Lower leg skin (tissue), 4 donors: ENCODE data around the gene WDTC1. TPM values are rescaled to one million over a fixed set of nuclear protein-coding genes. Genes with fewer than 3 reads are reported as not detected.

Source experiments
- DNase-seq, 2 donors: peaks; one replicate each; pipeline ENCODE4 v3.0.0-alpha.2; 2019; ENCODE audit warnings: low spot score in 2 of 2
- H3K4me3 ChIP-seq: fragments of 200-600 bp; sonication (generic); 2 replicates; pipeline ENCODE4 v1.5.1; 2017; ENCODE audit warnings: mild to moderate bottlenecking, low read depth; ENCODE audit not compliant: poor library complexity, severe bottlenecking
- POLR2A ChIP-seq, 2 donors: fragments of 450-650 bp; IDR thresholded peaks; one replicate each; pipeline ENCODE4 v1.6.1; 2016 to 2017; ENCODE audit warnings: antibody characterized with exemption in 2 of 2, mild to moderate bottlenecking in 1 of 2, moderate library complexity in 1 of 2
- WGBS, 2 donors: methylation state at CpG; one replicate each; pipeline ENCODE4 v1.1.5; 2018; 5-methylcytosine and 5-hydroxymethylcytosine counted together
- intact Hi-C: fragments of 100-400 bp; cut with DNase I; formaldehyde crosslinking; loops from one replicate; pipeline ENCODE4 v1.15.0; 2023; ENCODE audit warnings: low total_unique reads
- total RNA-seq, 4 donors: library from RNA; depleted of rRNA; stranded (reverse); fragments of >200 nt; gene quantifications; one replicate each; pipeline ENCODE4 v1.1.0, GENCODE V29; 2016
- TF ChIP-seq, protein P1 (sequence below), 3 donors: fragments of 450-650 bp; IDR thresholded peaks; one replicate each; pipeline ENCODE4 v1.5.1; 2016; ENCODE audit warnings: antibody characterized with exemption in 3 of 3, mild to moderate bottlenecking in 3 of 3, moderate library complexity in 2 of 3

WDTC1 gene
- total RNA-seq, 4 donors from 2014 or later: 43.8 to 75.6 (median 65.1) TPM

DNA sequence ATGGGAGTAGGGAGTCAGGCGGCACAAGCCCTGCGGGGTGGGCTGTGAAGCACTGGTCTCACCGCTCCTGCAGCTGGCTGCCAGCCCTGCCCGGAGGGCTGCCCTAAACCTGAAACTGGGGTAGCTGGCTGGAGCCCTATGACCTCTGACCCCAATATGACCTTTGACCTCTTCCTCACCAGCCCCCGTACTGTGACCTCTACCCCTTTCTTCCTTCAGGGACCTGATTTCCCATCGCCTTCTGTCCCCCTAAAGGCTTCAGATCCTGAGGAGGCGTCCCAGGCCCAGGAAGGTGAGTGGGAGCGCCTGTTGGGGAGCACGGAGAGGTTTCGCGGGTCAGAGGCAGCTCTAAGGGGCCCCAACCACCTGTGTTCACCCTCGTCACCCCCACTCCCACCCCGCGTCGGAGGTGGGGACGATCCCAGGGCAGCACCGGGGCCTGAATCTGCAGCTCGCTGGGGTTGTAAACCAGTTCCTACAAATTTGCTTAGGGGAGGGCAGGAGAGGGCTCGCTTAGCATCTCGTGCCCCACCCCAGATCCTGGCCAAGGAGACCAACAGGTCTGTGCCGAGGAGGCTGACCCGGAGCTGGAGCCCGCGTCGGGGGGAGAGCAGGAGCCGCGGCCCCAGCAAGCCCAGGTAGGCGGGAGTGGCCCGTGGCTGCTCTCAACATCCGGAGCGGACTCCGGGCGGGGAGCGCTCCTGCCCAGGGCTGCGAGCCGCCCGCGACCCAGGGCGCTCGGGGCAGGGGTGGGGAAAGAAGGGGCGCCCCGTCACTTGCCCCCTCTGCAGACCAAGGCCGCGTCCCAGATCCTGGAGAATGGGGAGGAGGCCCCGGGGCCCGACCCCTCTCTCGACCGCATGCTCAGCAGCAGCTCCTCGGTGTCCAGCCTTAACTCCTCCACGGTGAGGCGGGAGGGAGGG is 114.7 kb downstream of the WDTC1 start:
- no peak overlapping the region for H3K4me3 ChIP-seq
- intact Hi-C loops: no loop called here
- 20 to 30% methylated on average over 39 to 48 of the region's 51 CpGs for WGBS, 2 donors
- TF ChIP-seq, protein P1, sequence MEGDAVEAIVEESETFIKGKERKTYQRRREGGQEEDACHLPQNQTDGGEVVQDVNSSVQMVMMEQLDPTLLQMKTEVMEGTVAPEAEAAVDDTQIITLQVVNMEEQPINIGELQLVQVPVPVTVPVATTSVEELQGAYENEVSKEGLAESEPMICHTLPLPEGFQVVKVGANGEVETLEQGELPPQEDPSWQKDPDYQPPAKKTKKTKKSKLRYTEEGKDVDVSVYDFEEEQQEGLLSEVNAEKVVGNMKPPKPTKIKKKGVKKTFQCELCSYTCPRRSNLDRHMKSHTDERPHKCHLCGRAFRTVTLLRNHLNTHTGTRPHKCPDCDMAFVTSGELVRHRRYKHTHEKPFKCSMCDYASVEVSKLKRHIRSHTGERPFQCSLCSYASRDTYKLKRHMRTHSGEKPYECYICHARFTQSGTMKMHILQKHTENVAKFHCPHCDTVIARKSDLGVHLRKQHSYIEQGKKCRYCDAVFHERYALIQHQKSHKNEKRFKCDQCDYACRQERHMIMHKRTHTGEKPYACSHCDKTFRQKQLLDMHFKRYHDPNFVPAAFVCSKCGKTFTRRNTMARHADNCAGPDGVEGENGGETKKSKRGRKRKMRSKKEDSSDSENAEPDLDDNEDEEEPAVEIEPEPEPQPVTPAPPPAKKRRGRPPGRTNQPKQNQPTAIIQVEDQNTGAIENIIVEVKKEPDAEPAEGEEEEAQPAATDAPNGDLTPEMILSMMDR (IDR thresholded peaks at IDR 0.05): no peak
- no peak for TF ChIP-seq POLR2A (IDR thresholded peaks at IDR 0.05)
- DNase-seq: no peak

DNA sequence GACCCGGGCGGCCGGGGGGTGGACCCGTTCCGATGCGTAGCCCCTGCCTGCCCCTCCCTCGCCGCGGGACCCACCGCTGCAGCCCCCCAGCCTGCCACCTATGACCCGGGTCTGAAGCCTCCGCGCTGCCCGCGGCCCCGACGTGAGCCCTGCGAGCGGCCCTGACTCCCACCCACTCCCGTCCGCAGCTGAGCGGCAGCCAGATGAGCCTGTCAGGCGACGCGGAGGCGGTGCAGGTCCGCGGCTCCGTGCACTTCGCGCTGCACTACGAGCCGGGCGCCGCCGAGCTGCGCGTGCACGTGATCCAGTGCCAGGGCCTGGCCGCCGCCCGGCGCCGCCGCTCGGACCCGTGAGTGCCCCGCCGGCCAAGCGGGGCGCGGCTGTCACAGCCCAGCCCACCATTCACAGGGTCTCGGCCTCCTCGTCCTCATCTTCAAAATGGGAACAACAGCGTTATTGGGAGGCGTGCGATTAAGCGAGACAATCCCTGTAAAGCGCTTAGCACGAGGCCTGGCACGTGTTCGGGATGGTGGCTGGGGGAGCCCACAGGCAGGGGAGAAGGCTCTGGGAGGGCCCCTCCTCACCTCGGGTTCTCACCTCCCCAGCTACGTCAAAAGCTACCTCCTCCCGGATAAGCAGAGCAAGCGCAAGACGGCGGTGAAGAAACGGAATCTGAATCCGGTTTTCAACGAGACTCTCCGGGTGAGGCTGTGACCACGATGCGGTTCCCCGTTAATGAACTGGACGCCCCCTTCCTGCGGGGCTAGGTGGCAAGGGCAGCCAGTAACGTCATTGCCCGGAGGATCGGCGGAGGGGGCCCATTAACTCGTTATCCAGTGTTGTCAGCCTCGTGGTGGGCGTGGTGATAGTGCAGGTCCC is 115.6 kb downstream of the WDTC1 start:
- DNase-seq: peak in 1 of 2 donors; percentile 92
- WGBS, 2 donors: 25 to 63% methylated on average over 30 to 84 of the region's 84 CpGs
- intact Hi-C loops: no loop called here

DNA sequence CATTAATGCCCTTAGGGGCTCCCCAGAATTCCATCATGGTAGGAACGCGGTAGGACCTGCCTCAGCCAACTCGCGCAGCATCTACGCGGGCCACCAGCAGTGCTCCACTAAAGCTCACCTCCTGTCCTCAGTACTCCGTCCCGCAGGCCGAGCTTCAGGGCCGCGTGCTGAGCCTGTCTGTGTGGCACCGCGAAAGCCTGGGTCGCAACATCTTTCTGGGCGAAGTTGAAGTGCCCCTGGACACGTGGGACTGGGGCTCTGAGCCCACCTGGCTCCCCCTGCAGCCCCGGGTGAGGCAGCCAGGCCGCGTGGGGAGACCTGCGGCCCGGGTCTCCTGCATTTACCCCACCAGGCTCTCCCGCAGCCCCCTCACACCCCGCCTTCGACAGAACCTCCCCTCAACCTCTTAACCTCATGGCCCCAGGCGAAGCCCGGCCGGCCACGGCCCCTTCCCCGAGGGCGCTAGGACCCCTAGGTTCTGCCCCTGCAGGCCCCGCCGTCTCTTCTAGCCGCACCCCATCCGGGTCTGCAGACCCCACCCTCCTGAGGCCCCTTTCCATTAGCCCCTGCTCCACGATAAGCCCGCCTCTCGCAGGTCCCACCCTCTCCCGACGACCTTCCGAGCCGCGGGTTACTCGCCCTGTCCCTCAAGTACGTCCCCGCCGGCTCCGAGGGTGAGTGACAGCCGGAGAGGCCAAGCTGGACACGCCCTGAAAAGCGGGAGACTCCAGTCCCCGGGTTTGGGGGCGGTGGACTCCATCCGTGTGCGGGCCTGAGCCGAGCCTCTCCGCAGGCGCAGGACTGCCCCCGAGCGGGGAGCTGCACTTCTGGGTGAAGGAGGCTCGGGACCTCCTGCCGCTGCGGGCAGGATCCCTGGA is 116.5 kb downstream of the WDTC1 start:
- intact Hi-C loops: no loop called here
- no peak overlapping the region for H3K4me3 ChIP-seq
- TF ChIP-seq POLR2A (IDR thresholded peaks at IDR 0.05): no peak
- TF ChIP-seq, protein P1 (IDR thresholded peaks at IDR 0.05): no peak
- no peak for DNase-seq
- WGBS, 2 donors: 49 to 56% methylated on average over 43 to 60 of the region's 62 CpGs

More for the DNA sequence above, 115.6 kb downstream of the WDTC1 start:
- TF ChIP-seq POLR2A (IDR thresholded peaks at IDR 0.05): no peak
- TF ChIP-seq, protein P1 (IDR thresholded peaks at IDR 0.05): no peak
- no peak overlapping the region for H3K4me3 ChIP-seq

DNA sequence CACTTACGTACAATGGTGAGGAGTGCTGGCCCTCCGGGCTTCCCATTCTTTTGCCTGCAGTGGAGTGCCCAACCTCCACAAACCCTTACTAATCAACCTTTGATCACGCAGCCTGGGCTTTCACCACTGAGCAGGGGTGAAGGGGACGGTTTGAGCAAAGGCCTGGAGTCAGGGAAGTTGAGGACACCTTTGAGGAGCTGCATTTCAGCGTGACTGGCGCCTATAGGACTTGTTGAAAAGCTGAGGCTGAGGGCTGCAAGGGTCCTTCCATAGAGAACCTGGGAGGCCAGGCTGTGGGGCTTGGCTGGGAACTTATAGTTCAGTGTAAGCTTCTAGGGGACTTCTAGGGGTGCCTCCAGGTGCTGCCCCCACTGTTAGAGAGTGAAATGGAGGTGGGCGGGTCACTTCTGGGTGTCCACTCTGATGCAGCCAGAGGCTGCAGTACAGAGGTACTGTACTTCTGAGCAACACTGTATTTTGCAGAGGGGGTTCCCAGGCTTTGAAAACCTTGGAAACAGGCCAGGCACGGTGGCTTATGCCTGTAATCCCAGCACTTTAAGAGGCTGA is 117.2 kb downstream of the WDTC1 start:
- TF ChIP-seq, protein P1 (IDR thresholded peaks at IDR 0.05): no peak
- no peak for TF ChIP-seq POLR2A (IDR thresholded peaks at IDR 0.05)
- WGBS, 2 donors: 46 to 64% methylated on average over 8 of the region's 8 CpGs
- intact Hi-C loops: no loop called here
- no peak for DNase-seq
- H3K4me3 ChIP-seq: no peak overlapping the region

DNA sequence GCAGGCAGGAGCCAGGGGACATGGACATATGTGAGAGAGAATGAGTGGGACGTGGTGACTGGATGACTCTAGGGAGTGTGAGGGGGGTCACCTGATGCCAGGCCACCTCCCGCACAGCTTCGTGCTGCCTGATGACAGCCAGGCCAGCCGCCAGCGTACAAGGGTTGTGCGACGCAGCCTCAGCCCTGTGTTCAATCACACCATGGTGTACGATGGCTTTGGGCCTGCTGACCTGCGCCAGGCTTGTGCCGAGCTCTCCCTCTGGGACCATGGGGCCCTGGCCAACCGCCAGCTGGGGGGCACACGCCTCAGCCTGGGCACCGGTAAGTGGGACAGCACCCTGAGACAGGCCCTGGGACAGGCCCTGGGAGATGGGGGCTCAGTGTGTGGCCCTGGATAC is 118.7 kb downstream of the WDTC1 start:
- no peak for DNase-seq
- WGBS, 2 donors: 82 to 91% methylated on average over 13 of the region's 13 CpGs

More for the DNA sequence above, 118.7 kb downstream of the WDTC1 start:
- no peak overlapping the region for H3K4me3 ChIP-seq
- TF ChIP-seq, protein P1 (IDR thresholded peaks at IDR 0.05): no peak
- no peak for TF ChIP-seq POLR2A (IDR thresholded peaks at IDR 0.05)
- intact Hi-C loops: no loop called here
